Retinal pigment epithelial cell (primary cell): ENCODE measurements around the gene RGS8.
"Not testable (repeated sequence)": the region's sequence is repeated elsewhere in the genome, so short reads cannot be mapped to it uniquely, and the experiment has no call there.

Source experiments
- DNase-seq: peaks from one replicate; pipeline ENCODE4 v3.0.0-alpha.2; 2010; ENCODE audit warnings: low read depth
- H3K4me3 ChIP-seq: 2 replicates; pipeline ENCODE4 v1.5.1; 2011; ENCODE audit warnings: mild to moderate bottlenecking, low read length, control low read depth, moderate library complexity
- CTCF ChIP-seq: conservative IDR thresholded peaks from 2 replicates; pipeline ENCODE4 v1.5.1; 2011; ENCODE audit warnings: low read depth, low read length, control low read depth, inconsistent platforms

RGS8 gene

GRCh38 chr1:182702826-182703524 is 18.6 kb upstream of the RGS8 start:
- no peak overlapping the region for H3K4me3 ChIP-seq
- no peak for DNase-seq
- no peak for TF ChIP-seq CTCF

DNA sequence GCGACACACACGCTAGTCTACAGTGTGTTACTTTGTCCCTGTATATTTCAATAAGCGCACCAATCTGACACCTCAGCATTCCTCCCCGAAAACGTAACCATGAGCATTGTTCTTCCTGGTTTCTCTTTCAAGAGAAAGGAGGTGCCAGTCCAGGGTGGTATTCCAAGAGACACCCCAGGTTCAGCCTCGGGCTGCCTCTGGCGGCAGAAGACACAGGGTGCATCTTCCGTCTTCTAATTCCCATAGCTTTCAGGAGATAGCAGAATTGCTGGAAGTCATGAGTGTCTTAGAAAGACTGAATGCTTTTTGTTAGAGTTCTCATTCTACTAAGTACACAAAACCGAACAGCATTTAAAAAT is 15.9 kb upstream of the RGS8 start:
- DNase-seq = no peak
- no peak for TF ChIP-seq CTCF
- H3K4me3 ChIP-seq = no peak overlapping the region

- TF ChIP-seq CTCF = no peak
- H3K4me3 ChIP-seq = no peak overlapping the region
These were observed 15.3 kb upstream of the RGS8 start for GRCh38 chr1:182699393-182700350.

DNA sequence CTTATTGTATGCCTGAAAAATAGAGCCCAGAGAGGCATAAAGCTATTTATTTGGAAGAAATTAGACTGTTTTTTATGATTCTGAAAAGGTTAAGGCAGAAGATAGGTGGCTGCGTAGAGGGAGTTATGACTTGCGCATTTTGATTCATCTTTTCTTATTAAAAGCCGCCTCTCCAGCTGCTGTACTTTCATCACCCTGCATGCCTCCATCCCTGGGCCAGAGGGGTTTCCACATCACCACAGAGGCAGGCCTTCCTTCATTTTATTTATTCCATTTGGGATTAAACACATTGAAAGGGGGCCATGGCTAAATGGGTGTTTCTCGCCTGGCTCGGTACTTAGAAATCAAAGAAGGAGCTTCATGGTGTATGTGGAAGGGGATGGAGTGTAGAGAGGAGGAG is 14.6 kb upstream of the RGS8 start:
- no peak for DNase-seq
- H3K4me3 ChIP-seq = no peak overlapping the region
- no peak for TF ChIP-seq CTCF

More at GRCh38 chr1:182699393-182700350, 15.3 kb upstream of the RGS8 start:
- no peak for DNase-seq

- DNase-seq, H3K4me3 ChIP-seq: not testable (repeated sequence)
These were observed 8.8 kb upstream of the RGS8 start for GRCh38 chr1:182693139-182693538.

- no peak overlapping the region for H3K4me3 ChIP-seq
- no peak for DNase-seq
- TF ChIP-seq CTCF = no peak
These were observed 6.6 kb upstream of the RGS8 start for GRCh38 chr1:182690886-182691443.

GRCh38 chr1:182688436-182689205 is 4.2 kb upstream of the RGS8 start:
- DNase-seq = no peak
- no peak overlapping the region for H3K4me3 ChIP-seq
- TF ChIP-seq CTCF = no peak
